HUDEP-2 (cell line): ENCODE measurements around the gene TCF25.
A peak's percentile ranks its signal among the peaks of the same experiment; 100 is the strongest.

Experiments used
- DNase-seq, 76 experiments: peaks; one replicate each; lab custom pipeline; 2025; ENCODE audit not compliant: unreplicated experiment in 76 of 76; lab: John Stamatoyannopoulos, UW

Gene TCF25

DNA sequence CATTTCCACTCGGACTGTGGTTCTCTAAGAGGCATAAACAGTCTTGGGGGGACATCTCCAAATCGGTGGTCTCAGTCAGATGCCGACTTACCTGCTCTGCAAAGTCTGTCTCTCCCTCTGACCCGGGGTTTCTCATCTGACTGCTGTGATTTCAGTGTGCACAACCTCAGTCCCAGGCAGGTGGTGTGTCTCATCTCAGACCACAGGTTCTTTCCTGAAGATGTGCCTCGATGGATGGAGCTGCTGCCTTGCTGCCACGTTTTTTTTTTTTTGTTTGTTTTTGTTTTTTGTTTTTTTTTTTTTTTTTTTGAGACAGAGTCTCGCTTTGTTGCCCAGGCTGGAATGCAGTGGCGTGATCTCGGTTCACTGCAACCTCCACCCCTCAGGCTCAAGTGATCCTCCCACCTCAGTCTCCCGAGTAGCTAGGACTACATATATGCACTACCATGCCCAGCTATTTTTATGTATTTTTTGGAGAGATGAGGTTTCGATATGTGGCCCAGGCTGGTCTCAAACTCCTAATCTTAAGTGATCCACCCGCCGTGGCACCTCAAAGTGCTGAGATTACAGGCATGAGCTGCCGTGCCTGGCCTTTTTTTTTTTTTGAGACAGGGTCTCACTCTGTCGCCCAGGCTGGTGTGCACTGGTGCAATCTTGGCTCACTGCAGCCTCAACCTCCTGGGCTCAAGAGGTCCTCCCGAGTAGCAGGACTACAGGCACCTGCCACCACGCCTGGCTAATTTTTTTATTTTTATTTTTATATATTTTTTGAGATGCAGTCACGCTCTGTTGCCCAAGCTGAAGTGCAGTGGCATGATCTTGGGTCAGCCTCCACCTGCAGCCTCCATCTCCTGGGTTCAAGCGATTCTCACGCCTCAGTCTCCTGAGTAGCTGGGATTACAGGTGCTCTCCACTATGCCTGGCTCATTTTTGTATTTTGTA lies 29.7 kb upstream of the TCF25 start:
- no peak for DNase-seq

DNA sequence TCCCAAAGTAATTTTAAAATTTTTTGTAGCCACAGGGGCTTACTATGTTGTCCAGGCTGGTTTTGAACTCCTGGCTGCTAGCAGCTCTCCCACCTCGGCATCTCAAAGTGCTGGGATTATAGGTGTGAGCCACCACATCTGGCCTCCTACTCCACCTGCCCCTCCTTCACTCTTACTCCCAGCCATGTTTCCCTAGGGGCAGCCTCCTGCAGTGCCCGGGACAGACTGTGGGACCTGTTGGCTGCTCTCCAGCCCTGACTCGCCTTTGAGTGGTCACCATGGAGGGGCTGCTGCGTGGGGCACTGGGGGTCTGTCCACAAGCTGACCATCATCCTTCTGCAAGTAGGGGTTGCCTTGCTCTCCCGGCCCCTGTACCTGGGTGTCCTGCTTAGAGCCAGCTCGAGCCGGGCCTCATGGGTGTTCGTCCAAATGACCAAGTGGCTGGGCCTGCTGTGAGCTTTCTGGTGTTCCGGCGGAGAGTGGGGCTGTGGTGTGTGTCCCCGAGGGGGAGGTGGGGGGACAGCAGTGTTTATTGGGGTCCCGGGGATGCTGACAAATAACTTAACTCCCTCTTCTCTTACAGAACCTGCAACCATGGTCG lies 28.6 kb upstream of the TCF25 start:
- DNase-seq = no peak

DNA sequence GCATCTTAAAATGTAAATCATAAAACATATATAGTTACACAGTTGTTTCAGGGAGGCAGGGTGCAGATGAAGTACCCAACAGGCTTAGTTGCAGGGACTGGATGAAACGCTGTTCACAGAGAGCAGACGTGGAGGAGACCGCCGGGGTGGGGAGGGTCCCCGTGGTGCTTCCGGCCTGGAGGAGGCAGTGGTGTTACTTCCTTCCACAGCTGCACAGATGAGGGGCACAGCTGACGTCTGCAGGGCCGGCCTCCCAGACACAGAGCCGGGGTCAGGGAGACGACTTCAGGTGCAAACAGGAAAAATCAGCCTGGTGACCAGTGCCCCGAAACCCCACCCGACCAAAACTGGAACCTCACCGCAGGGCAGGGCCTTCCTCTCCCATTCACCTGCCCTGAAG lies 28.0 kb upstream of the TCF25 start:
- DNase-seq = no peak

GRCh38 chr16:89847051-89847939 lies 26.1 kb upstream of the TCF25 start:
- no peak for DNase-seq

DNA sequence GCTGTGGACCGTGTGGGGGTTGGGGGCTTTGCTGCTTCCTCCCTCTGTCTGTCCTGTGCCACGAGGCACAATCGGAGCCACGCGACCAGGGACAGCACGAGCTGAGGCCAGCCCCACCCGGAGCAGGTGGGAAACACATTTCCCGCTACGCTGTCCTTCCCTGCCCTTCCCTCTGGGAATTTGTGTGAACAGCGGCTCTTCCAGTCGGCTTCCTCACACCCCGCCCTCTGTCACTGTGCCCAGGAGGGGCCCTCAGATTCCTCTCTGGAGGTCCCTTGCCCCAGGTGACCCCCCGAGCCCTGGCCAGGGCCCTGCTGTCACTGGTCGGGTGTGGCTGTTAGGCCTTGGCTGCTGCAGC lies 25.5 kb upstream of the TCF25 start:
- DNase-seq = no peak

- no peak for DNase-seq
Measured at GRCh38 chr16:89848974-89849373, 24.4 kb upstream of the TCF25 start.

DNA sequence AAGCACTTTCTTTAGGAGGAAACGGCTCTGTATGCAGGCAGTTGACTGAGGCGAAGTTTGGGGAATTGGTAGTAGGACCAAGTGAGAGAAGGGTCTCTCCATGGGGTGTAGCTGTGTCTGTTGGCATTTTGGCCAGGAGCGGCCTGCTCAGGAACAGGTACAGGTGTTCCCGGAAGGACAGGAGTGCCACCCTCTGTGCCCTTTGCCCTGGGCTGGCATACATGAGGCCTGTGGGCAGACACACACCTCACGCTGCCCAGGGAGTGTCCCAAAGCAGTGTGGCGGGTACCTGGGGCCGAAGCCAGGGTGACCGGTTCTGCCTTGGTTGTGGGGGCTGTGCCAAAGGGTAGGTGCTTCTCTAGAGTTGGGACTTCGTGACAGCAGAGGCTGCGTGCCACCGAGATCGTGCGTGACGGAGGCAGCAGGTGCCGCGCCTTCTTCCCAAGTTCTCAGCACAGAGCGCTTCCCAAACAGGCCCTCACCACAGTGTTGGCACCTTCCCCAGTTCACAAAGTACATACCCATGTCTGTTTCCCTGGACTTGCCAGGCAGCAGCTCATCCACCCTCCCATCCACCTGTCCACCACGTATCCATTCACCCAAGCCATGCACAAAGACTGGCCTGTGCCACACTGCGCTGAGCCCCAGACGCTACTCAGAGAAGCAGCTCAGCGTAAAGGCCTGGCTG lies 19.9 kb upstream of the TCF25 start:
- DNase-seq = no peak

DNA sequence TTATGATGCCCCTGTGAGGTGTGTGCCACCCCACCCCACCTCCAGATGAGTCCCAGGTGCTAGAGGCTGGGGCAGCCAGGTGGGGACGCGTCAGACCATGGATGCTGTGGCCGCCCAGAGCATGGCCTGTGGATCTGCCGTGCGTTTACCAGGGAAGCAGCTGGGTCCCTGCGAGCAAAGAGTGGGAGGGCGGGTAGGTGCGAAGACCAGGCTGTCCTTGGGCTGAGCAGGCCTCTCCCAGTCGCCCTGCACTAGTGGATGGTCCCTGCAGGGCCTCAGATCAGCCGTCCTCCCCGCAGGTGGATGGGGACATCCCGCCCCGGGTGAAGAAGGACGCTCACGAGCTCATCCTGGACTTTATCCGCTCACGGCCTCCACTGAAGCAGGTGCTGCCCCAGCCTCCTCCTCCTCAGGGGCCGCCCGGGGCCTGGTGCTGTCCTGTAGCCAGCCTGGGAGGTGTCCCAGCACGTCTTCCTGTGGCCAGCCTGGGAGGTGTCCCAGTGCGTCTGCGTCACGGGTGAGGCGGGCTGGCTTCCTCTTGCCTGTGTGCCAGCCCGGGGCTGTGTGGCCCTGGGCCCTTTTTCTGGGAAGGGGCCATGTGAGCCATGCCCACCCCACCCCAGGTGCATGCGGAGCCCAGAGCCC lies 18.0 kb upstream of the TCF25 start:
- DNase-seq = no peak

GRCh38 chr16:89855986-89856385 lies 17.4 kb upstream of the TCF25 start:
- DNase-seq = no peak

DNA sequence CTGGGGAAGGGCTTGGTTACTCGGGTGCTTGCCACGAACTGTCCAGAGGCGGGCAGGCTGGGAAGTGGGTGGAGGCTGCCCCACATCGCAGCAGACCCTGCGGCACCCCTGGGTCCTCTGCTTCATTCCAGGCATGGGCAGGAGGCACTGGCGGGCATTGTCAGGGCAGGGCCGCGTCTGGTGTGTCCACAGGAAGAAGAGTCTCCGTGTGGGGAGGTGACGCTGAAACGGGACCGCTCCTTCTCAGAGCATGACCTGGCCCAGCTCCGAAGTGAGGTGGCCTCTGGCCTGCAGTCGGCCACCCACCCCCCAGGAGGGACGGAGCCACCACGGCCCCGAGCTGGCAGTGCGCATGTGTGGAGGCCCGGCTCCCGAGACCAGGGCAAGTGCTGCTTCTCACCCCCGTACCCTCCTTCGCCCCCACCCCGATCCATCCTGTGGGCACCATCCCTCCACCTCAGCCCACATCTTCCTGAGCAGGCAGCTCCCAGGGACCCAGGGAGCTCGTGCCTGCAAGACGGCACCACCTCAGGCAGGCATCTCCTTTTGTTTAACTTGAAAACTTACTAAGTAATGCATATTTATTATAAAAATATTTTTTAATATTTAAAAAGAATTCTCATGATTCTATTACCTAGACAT lies 14.3 kb upstream of the TCF25 start:
- DNase-seq = no peak

DNA sequence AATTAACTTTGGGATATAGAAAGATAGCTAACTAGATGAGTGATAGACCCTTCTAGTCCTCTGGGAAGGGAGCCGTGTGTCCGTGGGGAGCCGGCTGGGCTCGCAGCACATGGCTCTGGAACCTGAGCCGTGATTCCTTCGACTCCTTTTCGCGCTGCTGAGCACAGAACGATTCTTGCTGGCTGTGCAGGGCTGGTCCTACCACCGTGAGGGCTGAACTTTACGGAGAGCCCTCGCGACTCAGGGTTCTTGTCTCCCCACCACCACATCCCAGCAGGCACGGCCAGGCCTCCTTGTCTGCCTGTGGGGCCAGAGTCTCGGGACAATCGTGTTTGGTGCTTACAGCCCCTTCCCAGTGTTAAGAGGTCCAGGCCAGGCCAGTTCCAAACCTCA lies 13.8 kb upstream of the TCF25 start:
- no peak for DNase-seq

GRCh38 chr16:89860747-89861304 lies 12.6 kb upstream of the TCF25 start:
- peak in 57 of 76 experiments; percentile 3 to 70 (median 49) for DNase-seq

- DNase-seq = no peak
Measured at GRCh38 chr16:89861648-89862047, 11.7 kb upstream of the TCF25 start.

DNA sequence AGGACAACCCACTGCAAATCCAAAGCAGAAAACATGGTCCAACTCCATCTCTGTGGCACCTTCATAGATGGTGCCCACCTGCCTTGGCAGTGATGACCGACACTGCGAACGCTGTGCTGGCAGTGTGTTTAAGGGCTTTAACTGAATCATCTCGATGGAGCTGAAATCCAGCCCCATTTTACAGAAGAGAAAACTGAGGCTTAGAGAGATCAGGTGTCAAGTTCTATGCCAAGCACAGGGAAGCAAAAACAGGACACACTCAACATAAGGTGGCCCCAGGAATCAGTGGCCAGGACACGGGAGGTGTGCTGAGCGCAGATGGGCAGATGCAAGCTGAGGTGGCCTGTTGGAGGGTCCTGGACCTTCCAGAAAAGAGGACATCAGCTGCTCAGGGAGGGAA lies 10.7 kb upstream of the TCF25 start:
- DNase-seq = no peak

DNA sequence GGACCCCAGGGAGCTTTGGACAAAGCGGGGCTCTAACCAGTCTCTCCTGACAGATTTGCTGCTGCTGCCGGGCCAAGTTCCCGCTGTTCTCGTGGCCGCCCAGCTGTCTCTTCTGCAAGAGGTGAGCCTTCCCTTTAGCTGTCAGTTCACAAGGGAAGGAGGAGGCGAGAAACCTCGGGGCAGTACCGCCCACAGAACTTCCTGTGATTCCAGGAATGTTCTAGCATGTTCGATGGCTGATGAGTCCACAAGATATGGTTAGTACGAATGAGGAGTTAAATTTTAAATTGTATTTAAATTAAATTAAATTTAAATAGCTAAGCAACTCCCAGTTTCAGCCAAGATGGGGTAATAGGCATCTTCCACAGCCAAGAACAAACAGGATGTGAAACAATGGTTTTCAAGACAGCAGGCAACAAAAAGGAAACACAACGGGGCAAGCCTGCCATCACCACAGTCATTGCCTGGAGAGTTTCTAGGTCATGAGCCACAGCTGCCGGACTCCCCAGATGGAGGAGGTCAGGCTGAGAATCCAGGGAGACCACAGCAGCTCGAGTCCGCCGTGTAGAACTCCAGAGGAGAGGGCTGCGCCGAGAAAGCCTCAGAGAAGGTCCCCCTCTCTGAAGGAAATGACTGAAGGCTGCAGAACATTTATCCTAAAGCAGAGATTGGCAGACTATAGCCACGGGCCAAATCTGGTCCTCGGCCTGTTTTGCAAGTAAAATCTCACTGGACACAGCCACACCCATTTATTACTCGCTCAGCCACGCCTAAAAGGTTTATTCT lies 9.5 kb upstream of the TCF25 start:
- DNase-seq = no peak

GRCh38 chr16:89864527-89864820 lies 8.9 kb upstream of the TCF25 start:
- DNase-seq = no peak

- DNase-seq = no peak
Measured at GRCh38 chr16:89867918-89868317, 5.5 kb upstream of the TCF25 start.

GRCh38 chr16:89869911-89870310 lies 3.5 kb upstream of the TCF25 start:
- DNase-seq = no peak

GRCh38 chr16:89870440-89870839 lies 3.0 kb upstream of the TCF25 start:
- DNase-seq = no peak
